Activated naive CD4-positive, alpha-beta T cell treated with anti-CD3 and anti-CD28 coated beads, Interleukin-2, amount 50 U/mL, for 24 hours (primary cell): ENCODE measurements around the gene TANGO6.
"Not testable (repeated sequence)": the region's sequence is repeated elsewhere in the genome, so short reads cannot be mapped to it uniquely, and the experiment has no call there.

Experiments used
- H3K27ac Mint-ChIP-seq: one replicate; pipeline ENCODE4 v1.8.0; 2021; ENCODE audit warnings: mild to moderate bottlenecking, mixed read lengths
- H3K27me3 Mint-ChIP-seq: one replicate; pipeline ENCODE4 v1.8.0; 2021; ENCODE audit warnings: mixed read lengths
- H3K36me3 Mint-ChIP-seq: one replicate; pipeline ENCODE4 v1.8.0; 2021; ENCODE audit warnings: mixed read lengths
- H3K4me1 Mint-ChIP-seq: one replicate; pipeline ENCODE4 v1.8.0; 2021; ENCODE audit warnings: mixed read lengths
- H3K4me3 Mint-ChIP-seq: one replicate; pipeline ENCODE4 v1.8.0; 2021; ENCODE audit warnings: mild to moderate bottlenecking, mixed read lengths
- H3K9me3 Mint-ChIP-seq: one replicate; pipeline ENCODE4 v1.8.0; 2021; ENCODE audit warnings: mixed read lengths

TANGO6 gene

GRCh38 chr16:68961778-68962402, 118.6 kb downstream of the TANGO6 start:
- H3K27me3 Mint-ChIP-seq, result no peaks in the 10 kb centered on the region
- no peak overlapping the region for H3K4me3 Mint-ChIP-seq
- no peak overlapping the region for H3K27ac Mint-ChIP-seq
- no peaks in the 10 kb centered on the region for H3K4me1 Mint-ChIP-seq
- peaks cover 12% of the 10 kb centered on the region for H3K36me3 Mint-ChIP-seq
- H3K9me3 Mint-ChIP-seq, result no peaks in the 10 kb centered on the region

- Mint-ChIP-seq H3K27ac (no peak overlapping the region), H3K9me3 (no peaks in the 10 kb centered on the region), H3K27me3 (no peaks in the 10 kb centered on the region), H3K4me1 (no peaks in the 10 kb centered on the region), H3K4me3 (no peak overlapping the region), H3K36me3 (peaks cover 17% of the 10 kb centered on the region)
Measured at GRCh38 chr16:68969338-68969737, 126.0 kb downstream of the TANGO6 start.

GRCh38 chr16:68972013-68972412, 128.7 kb downstream of the TANGO6 start:
- H3K9me3 Mint-ChIP-seq, result no peaks in the 10 kb centered on the region
- no peak overlapping the region for H3K4me3 Mint-ChIP-seq
- H3K36me3 Mint-ChIP-seq, result peaks cover 25% of the 10 kb centered on the region
- no peaks in the 10 kb centered on the region for H3K4me1 Mint-ChIP-seq
- no peaks in the 10 kb centered on the region for H3K27me3 Mint-ChIP-seq
- H3K27ac Mint-ChIP-seq, result no peak overlapping the region

GRCh38 chr16:68972720-68973119, 129.4 kb downstream of the TANGO6 start:
- Mint-ChIP-seq H3K36me3 (peaks cover 22% of the 10 kb centered on the region), H3K4me3 (no peak overlapping the region), H3K27ac (no peak overlapping the region), H3K9me3 (no peaks in the 10 kb centered on the region), H3K4me1 (no peaks in the 10 kb centered on the region), H3K27me3 (no peaks in the 10 kb centered on the region)

- H3K27ac Mint-ChIP-seq, result no peak overlapping the region
- H3K9me3 Mint-ChIP-seq, result no peaks in the 10 kb centered on the region
- H3K4me1 Mint-ChIP-seq, result no peaks in the 10 kb centered on the region
- H3K4me3 Mint-ChIP-seq, result no peak overlapping the region
- no peaks in the 10 kb centered on the region for H3K27me3 Mint-ChIP-seq
- peaks cover 25% of the 10 kb centered on the region for H3K36me3 Mint-ChIP-seq
Measured at GRCh38 chr16:68973611-68974120, 130.3 kb downstream of the TANGO6 start.

- Mint-ChIP-seq H3K9me3 (no peaks in the 10 kb centered on the region), H3K27me3 (no peaks in the 10 kb centered on the region), H3K36me3 (peaks cover 23% of the 10 kb centered on the region), H3K4me1 (no peaks in the 10 kb centered on the region), H3K27ac (no peak overlapping the region), H3K4me3 (no peak overlapping the region)
Measured at GRCh38 chr16:68978303-68978954, 135.1 kb downstream of the TANGO6 start.

GRCh38 chr16:68980695-68981315, 137.5 kb downstream of the TANGO6 start:
- Mint-ChIP-seq H3K36me3 (peaks cover 15% of the 10 kb centered on the region), H3K4me3 (no peak overlapping the region)

GRCh38 chr16:68981971-68982370, 138.6 kb downstream of the TANGO6 start:
- Mint-ChIP-seq H3K27me3 (no peaks in the 10 kb centered on the region), H3K9me3 (no peaks in the 10 kb centered on the region), H3K36me3 (peaks cover 14% of the 10 kb centered on the region), H3K4me1 (no peaks in the 10 kb centered on the region), H3K4me3 (no peak overlapping the region), H3K27ac (no peak overlapping the region)

More at GRCh38 chr16:68980695-68981315, 137.5 kb downstream of the TANGO6 start:
- Mint-ChIP-seq H3K27ac (no peak overlapping the region), H3K27me3 (no peaks in the 10 kb centered on the region), H3K9me3 (no peaks in the 10 kb centered on the region), H3K4me1 (no peaks in the 10 kb centered on the region)

GRCh38 chr16:68984467-68984866, 141.1 kb downstream of the TANGO6 start:
- Mint-ChIP-seq H3K36me3 (peaks cover 14% of the 10 kb centered on the region), H3K27me3 (no peaks in the 10 kb centered on the region), H3K27ac (no peak overlapping the region), H3K4me1 (no peaks in the 10 kb centered on the region), H3K9me3 (no peaks in the 10 kb centered on the region), H3K4me3 (no peak overlapping the region)

- H3K36me3 Mint-ChIP-seq, result peaks cover 13% of the 10 kb centered on the region
- H3K4me3 Mint-ChIP-seq, result no peak overlapping the region
Measured at GRCh38 chr16:68985268-68985667, 141.9 kb downstream of the TANGO6 start.

GRCh38 chr16:68985855-68986254, 142.5 kb downstream of the TANGO6 start:
- no peaks in the 10 kb centered on the region for H3K4me1 Mint-ChIP-seq
- peaks cover 13% of the 10 kb centered on the region for H3K36me3 Mint-ChIP-seq
- no peak overlapping the region for H3K27ac Mint-ChIP-seq
- no peaks in the 10 kb centered on the region for H3K27me3 Mint-ChIP-seq
- H3K4me3 Mint-ChIP-seq, result no peak overlapping the region
- H3K9me3 Mint-ChIP-seq, result no peaks in the 10 kb centered on the region

More at GRCh38 chr16:68985268-68985667, 141.9 kb downstream of the TANGO6 start:
- no peaks in the 10 kb centered on the region for H3K9me3 Mint-ChIP-seq
- H3K27me3 Mint-ChIP-seq, result no peaks in the 10 kb centered on the region
- H3K27ac Mint-ChIP-seq, result no peak overlapping the region
- H3K4me1 Mint-ChIP-seq, result no peaks in the 10 kb centered on the region

- Mint-ChIP-seq H3K27ac (no peak overlapping the region), H3K4me1 (no peaks in the 10 kb centered on the region), H3K36me3 (peaks cover 12% of the 10 kb centered on the region), H3K4me3 (no peak overlapping the region), H3K27me3 (no peaks in the 10 kb centered on the region), H3K9me3 (no peaks in the 10 kb centered on the region)
Measured at GRCh38 chr16:68987734-68988457, 144.6 kb downstream of the TANGO6 start.

- not testable (repeated sequence) for H3K4me1 Mint-ChIP-seq, H3K27me3 Mint-ChIP-seq, H3K9me3 Mint-ChIP-seq, H3K27ac Mint-ChIP-seq, H3K4me3 Mint-ChIP-seq
- H3K36me3 Mint-ChIP-seq, result peaks cover 11% of the 10 kb centered on the region
Measured at GRCh38 chr16:68990172-68990845, 147.0 kb downstream of the TANGO6 start.

- Mint-ChIP-seq H3K27ac (no peak overlapping the region), H3K9me3 (no peaks in the 10 kb centered on the region), H3K27me3 (no peaks in the 10 kb centered on the region), H3K4me3 (no peak overlapping the region), H3K36me3 (peaks cover 9% of the 10 kb centered on the region), H3K4me1 (no peaks in the 10 kb centered on the region)
Measured at GRCh38 chr16:68991075-68991474, 147.7 kb downstream of the TANGO6 start.

- Mint-ChIP-seq H3K4me1 (no peaks in the 10 kb centered on the region), H3K4me3 (no peak overlapping the region), H3K27ac (no peak overlapping the region), H3K9me3 (no peaks in the 10 kb centered on the region), H3K27me3 (no peaks in the 10 kb centered on the region), H3K36me3 (peaks cover 18% of the 10 kb centered on the region)
Measured at GRCh38 chr16:68992521-68992920, 149.2 kb downstream of the TANGO6 start.
